NCI-H526 treated with DMSO at 0.1 percent for 48 hours (cell line): Measurements from ENCODE around the gene RGL4.
"Not testable (repeated sequence)": the region's sequence is repeated elsewhere in the genome, so short reads cannot be mapped to it uniquely, and the experiment has no call there.

Experiments used
- DNase-seq: peaks from one replicate; lab custom pipeline; 2025; lab: John Stamatoyannopoulos, UW

Gene RGL4, protein sequence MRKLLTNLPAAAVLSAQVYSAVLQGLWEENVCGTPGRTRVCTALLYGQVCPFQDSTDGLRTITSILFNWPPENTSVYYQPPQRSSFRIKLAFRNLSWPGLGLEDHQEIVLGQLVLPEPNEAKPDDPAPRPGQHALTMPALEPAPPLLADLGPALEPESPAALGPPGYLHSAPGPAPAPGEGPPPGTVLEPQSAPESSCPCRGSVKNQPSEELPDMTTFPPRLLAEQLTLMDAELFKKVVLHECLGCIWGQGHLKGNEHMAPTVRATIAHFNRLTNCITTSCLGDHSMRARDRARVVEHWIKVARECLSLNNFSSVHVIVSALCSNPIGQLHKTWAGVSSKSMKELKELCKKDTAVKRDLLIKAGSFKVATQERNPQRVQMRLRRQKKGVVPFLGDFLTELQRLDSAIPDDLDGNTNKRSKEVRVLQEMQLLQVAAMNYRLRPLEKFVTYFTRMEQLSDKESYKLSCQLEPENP

DNA sequence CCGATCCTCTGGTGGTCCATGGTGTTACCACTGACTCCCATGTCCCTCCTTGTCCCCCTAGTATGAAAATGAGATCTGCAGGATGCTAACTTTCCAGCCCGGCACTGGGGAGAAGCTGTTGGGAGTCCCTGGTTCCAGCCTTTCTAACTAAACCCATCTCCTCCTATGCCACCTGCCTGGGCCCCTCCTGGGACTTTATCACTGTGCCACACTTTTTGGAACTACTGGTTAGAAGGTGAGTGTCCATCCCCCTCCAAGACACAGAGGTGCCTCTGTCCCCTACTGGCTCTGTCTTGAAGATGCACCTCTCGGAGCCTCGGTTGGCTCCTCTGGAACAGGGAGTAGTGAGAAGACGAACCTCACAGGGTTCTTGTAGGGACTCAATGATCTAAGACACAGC lies at the start of gene RGL4:
TSS of gene RGL4 (plus strand) at position 301 of the 400 bp plus-strand sequence. CDS start 1,018 bp downstream, outside the sequence.
- DNase-seq: no peak

- DNase-seq: not testable (repeated sequence)
These were observed 44.3 kb upstream of the RGL4 start for GRCh38 chr22:23646526-23646925.

- no peak for DNase-seq
These were observed 41.7 kb upstream of the RGL4 start for GRCh38 chr22:23649071-23649501.

DNA sequence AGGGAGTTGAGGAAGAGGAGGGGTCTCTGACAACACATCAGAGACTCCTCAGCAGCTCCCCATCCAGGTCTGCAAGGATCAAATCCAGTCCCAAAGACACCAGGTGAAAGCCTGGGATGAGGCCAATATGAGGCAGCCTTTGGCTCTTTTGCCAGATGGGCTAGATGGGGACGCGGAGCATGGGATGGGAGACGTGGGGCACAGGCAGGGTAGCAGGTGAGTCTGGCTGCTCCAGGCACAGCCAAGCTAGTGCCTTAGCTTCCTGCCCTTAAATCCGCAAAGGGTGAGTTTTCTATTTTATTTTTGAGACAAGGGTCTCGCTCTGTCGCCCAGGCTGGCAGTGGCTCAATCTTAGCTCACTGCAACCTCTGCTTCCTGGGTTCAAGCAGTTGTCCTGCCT lies 39.1 kb upstream of the RGL4 start:
- DNase-seq: no peak

GRCh38 chr22:23652286-23652685 lies 38.5 kb upstream of the RGL4 start:
- no peak for DNase-seq

DNA sequence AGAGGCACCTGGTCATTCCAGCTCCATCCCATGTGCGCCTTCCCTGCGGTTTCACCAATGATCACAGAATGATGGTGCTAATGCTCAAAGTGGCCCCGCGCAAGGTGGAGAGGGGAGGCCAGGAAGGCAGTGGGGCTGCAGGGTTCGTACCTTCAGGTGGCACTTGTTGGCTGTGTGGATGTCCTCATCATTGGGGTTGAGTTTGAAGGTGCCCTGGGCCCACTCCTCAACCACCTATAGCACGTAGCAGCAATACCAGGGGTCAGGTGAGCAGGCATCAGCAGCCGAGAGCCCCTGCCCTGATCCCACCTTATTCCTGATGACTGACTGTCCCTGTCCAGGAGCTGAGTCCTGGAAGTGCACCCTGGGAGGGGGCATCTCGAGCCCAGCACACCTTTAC lies 38.1 kb upstream of the RGL4 start:
- DNase-seq: no peak

DNA sequence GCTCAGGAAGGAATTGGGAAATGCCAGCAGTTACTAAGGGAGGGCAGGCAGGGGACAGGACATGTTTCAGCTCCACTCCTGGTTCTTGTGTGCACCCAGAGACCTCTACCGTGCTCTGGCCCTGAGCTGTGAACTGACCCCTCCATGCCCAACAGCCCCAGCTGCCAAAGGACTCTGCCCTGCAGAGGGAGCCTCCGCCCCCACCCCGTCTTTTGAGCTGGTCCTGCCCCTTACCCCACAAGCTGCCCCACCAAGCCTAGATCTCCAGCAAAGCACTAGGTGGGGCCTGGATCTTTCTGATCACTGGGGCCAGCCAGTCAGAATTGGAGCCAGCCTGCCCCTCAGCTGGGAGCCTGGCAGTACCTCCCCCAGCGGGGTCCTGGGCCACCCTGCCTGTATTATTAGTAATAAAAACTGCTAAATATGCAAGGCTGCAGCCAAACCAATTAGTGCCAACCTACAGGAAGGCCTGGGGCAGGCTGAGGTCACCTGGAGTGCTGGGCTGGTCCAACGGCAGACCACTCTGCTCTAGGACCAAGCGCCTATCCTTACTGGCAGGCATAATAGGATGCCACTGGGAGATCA lies 34.8 kb upstream of the RGL4 start:
- no peak for DNase-seq

GRCh38 chr22:23657727-23658126 lies 33.1 kb upstream of the RGL4 start:
- DNase-seq: no peak

- not testable (repeated sequence) for DNase-seq
These were observed 30.4 kb upstream of the RGL4 start for GRCh38 chr22:23660381-23660780.

DNA sequence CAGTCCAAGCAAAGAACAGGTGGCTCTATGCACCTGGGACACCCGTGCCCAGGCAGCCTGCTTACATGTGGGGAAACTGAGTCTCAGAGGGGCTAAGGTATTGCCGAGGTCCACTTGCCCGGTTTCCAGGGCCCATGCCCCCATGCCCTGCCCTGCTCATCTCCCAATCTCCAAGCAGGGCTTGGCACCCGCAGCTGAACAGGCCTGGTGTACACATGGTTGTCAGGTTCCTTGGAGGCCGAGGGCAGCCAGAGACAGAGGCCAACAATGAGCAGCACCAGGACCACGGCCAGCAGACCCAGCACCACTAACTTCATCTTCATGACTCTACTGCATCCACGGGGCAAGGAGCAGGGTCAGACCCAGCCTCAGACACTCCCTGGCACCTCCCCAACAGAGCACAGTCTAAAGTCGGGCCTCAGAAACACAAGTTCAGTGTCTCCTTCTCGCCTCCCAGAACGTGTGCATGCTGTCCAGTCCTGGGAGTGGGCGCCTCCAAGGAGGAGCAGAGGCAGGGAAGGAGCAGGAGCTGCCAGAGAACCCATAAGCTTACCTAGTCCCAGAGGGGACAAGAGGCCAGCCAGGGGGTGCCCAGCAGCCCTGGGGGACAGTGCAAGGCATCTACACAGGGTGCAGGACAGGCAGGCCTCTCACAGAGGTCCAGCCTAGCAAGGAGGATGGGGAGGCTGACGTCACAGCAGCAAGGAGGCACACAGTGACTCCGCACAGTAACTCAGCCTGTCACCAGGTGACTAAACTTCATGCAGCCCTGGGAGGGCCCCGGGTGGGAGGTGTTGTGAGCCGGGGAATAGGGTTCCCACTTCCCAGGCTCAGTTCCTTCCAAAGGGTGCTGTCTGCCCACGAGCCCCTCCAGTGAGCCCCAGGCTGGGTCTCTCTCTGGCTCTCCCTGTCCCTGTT lies 20.2 kb upstream of the RGL4 start:
- no peak for DNase-seq

- DNase-seq: not testable (repeated sequence)
These were observed 19.4 kb upstream of the RGL4 start for GRCh38 chr22:23671387-23671786.

- DNase-seq: not testable (repeated sequence)
These were observed 18.3 kb upstream of the RGL4 start for GRCh38 chr22:23672307-23673049.

- DNase-seq: no peak
These were observed 17.7 kb upstream of the RGL4 start for GRCh38 chr22:23673050-23673620.

- DNase-seq: no peak
These were observed 16.8 kb upstream of the RGL4 start for GRCh38 chr22:23673826-23674690.

DNA sequence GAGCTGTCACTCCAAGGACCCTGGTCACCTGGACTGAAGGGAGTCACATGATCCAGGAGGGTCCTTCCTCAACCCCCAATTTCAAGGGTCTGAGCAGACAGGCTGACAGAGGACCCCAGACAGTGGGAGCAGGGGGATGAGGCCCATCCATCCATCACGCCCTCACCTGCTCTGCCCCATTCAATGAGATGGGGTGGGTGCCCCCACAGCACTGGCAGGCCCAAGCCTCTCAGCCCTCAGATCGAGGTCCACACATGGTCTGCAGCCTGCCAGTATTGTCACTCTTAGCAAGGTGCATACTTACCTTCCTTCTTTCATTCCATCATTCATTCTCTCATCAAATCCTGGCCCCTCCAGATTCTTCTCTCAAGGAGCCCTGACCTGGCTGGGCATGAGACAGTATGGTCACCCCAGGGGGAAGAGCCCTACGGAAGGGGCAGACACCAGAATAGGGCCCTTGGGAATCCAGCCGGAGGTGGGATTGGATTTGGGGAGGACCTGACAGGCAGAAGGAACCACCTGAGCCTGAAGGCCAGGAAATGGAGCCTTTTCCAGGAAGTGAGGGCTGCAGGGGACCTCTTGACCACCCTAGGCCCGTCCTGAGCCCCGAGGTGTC lies 15.8 kb upstream of the RGL4 start:
- DNase-seq: not testable (repeated sequence)

- DNase-seq: no peak
These were observed 15.1 kb upstream of the RGL4 start for GRCh38 chr22:23675502-23676415.

- DNase-seq: not testable (repeated sequence)
These were observed 13.7 kb upstream of the RGL4 start for GRCh38 chr22:23676841-23677700.

- DNase-seq: no peak
These were observed 13.2 kb upstream of the RGL4 start for GRCh38 chr22:23677701-23677995.
